ENCODE measurements around the gene CCDC57.

Gene CCDC57

GRCh38 chr17:82085031-82085861 is 127.4 kb downstream of the CCDC57 start:
- no peak overlapping the region for H3K4me2 ChIP-seq (ENCODE audit: low read depth, low read length, poor library complexity, severe bottlenecking)
- no peaks in the 10 kb centered on the region for H4K20me1 ChIP-seq (ENCODE audit: low read depth, low read length)
- no peak overlapping the region for H3K27ac ChIP-seq (ENCODE audit: low read depth, low read length)
- TF ChIP-seq EZH2phosphoT487 (conservative IDR thresholded peaks at IDR 0.05; ENCODE audit: low read length), result no peak
- TF ChIP-seq, protein P1, sequence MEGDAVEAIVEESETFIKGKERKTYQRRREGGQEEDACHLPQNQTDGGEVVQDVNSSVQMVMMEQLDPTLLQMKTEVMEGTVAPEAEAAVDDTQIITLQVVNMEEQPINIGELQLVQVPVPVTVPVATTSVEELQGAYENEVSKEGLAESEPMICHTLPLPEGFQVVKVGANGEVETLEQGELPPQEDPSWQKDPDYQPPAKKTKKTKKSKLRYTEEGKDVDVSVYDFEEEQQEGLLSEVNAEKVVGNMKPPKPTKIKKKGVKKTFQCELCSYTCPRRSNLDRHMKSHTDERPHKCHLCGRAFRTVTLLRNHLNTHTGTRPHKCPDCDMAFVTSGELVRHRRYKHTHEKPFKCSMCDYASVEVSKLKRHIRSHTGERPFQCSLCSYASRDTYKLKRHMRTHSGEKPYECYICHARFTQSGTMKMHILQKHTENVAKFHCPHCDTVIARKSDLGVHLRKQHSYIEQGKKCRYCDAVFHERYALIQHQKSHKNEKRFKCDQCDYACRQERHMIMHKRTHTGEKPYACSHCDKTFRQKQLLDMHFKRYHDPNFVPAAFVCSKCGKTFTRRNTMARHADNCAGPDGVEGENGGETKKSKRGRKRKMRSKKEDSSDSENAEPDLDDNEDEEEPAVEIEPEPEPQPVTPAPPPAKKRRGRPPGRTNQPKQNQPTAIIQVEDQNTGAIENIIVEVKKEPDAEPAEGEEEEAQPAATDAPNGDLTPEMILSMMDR (IDR thresholded peaks at IDR 0.05; ENCODE audit: insufficient read depth, low read length, poor library complexity, severe bottlenecking), result no peak
- no peak overlapping the region for H2AFZ ChIP-seq (ENCODE audit: low read depth, low read length, severe bottlenecking)
- no peaks in the 10 kb centered on the region for H3K36me3 ChIP-seq (ENCODE audit: low read length)
- H3K9ac ChIP-seq (ENCODE audit: low read length), result no peak overlapping the region
- no peak overlapping the region for H3K4me3 ChIP-seq (ENCODE audit: insufficient read depth, low read length, poor library complexity, severe bottlenecking)
- H3K9me3 ChIP-seq (ENCODE audit: insufficient read depth, low read length), result no peaks in the 10 kb centered on the region
- H3K79me2 ChIP-seq (ENCODE audit: insufficient read depth, low read length), result no peaks in the 10 kb centered on the region
- no peaks in the 10 kb centered on the region for H3K27me3 ChIP-seq (ENCODE audit: low read length)
- no peaks in the 10 kb centered on the region for H3F3A ChIP-seq (ENCODE audit: insufficient read depth)
- H3K9me2 ChIP-seq (replicated peaks; ENCODE audit: insufficient read depth, low read length), result no peaks in the 10 kb centered on the region

DNA sequence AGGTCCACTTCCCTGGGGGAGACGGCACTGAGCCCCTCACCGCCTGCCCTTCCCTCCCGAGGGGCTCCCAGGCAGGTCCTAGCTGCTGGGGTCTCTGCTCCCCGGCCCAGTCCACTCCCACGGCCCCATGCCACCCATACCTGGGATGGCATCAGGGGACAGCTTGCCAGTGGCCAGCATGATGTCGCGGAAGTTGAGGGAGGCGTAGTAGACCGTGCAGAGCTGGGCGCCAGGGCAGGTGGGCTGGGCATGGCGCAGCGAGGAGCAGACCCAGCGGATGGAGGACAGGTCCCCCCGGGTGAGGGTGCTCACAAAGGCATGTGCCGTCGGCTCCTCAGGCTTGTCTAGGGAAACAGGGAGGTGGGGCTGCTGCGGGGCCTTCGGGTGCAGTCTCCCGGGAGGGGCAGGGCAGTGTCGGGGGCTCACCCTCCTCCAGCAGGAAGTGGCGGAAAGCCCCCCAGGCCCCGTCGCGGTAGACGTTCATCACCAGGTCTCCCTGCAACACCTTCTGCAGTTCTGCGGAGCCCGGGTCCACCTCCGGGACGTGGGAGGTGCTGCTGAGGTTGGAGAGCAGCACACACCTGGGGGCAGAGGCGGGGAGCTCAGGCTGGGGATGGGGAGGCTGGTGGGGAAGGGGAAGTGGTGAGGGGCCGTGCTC is 128.1 kb downstream of the CCDC57 start:
- TF ChIP-seq, protein P1 (IDR thresholded peaks at IDR 0.05; ENCODE audit: insufficient read depth, low read length, poor library complexity, severe bottlenecking), result no peak
- no peak for TF ChIP-seq EZH2phosphoT487 (conservative IDR thresholded peaks at IDR 0.05; ENCODE audit: low read length)
- Histone ChIP-seq H3F3A (ENCODE audit: insufficient read depth) (no peaks in the 10 kb centered on the region), H2AFZ (ENCODE audit: low read depth, low read length, severe bottlenecking) (no peak overlapping the region), H3K9me2 (replicated peaks; ENCODE audit: insufficient read depth, low read length) (no peaks in the 10 kb centered on the region), H4K20me1 (ENCODE audit: low read depth, low read length) (no peaks in the 10 kb centered on the region), H3K36me3 (ENCODE audit: low read length) (no peaks in the 10 kb centered on the region), H3K27ac (ENCODE audit: low read depth, low read length) (no peak overlapping the region), H3K27me3 (ENCODE audit: low read length) (no peaks in the 10 kb centered on the region), H3K4me2 (ENCODE audit: low read depth, low read length, poor library complexity, severe bottlenecking) (no peak overlapping the region), H3K9me3 (ENCODE audit: insufficient read depth, low read length) (no peaks in the 10 kb centered on the region), H3K79me2 (ENCODE audit: insufficient read depth, low read length) (no peaks in the 10 kb centered on the region), H3K4me3 (ENCODE audit: insufficient read depth, low read length, poor library complexity, severe bottlenecking) (no peak overlapping the region), H3K9ac (ENCODE audit: low read length) (no peak overlapping the region)

GRCh38 chr17:82083533-82084359 is 128.9 kb downstream of the CCDC57 start:
- H3K27me3 ChIP-seq (ENCODE audit: low read length), result no peaks in the 10 kb centered on the region
- H3K9me2 ChIP-seq (replicated peaks; ENCODE audit: insufficient read depth, low read length), result no peaks in the 10 kb centered on the region
- H3K79me2 ChIP-seq (ENCODE audit: insufficient read depth, low read length), result no peaks in the 10 kb centered on the region
- no peaks in the 10 kb centered on the region for H3K9me3 ChIP-seq (ENCODE audit: insufficient read depth, low read length)
- H3K27ac ChIP-seq (ENCODE audit: low read depth, low read length), result no peak overlapping the region
- H3K36me3 ChIP-seq (ENCODE audit: low read length), result no peaks in the 10 kb centered on the region
- no peak overlapping the region for H3K4me3 ChIP-seq (ENCODE audit: insufficient read depth, low read length, poor library complexity, severe bottlenecking)
- H2AFZ ChIP-seq (ENCODE audit: low read depth, low read length, severe bottlenecking), result no peak overlapping the region
- no peaks in the 10 kb centered on the region for H3F3A ChIP-seq (ENCODE audit: insufficient read depth)
- no peak for TF ChIP-seq EZH2phosphoT487 (conservative IDR thresholded peaks at IDR 0.05; ENCODE audit: low read length)
- TF ChIP-seq, protein P1 (IDR thresholded peaks at IDR 0.05; ENCODE audit: insufficient read depth, low read length, poor library complexity, severe bottlenecking), result no peak
- H3K9ac ChIP-seq (ENCODE audit: low read length), result no peak overlapping the region
- no peak overlapping the region for H3K4me2 ChIP-seq (ENCODE audit: low read depth, low read length, poor library complexity, severe bottlenecking)
- H4K20me1 ChIP-seq (ENCODE audit: low read depth, low read length), result no peaks in the 10 kb centered on the region

Measured in SU-DHL-6 (cell line).